NB4 (cell line): ENCODE measurements around the gene PAK1.

Experiments
- MYC ChIP-seq: IDR thresholded peaks from 2 replicates; pipeline ENCODE4 v1.6.1; 2011; ENCODE audit warnings: low read depth, low read length
- POLR2A ChIP-seq: IDR thresholded peaks from 2 replicates; pipeline ENCODE4 v1.6.1; 2011; ENCODE audit warnings: mild to moderate bottlenecking; ENCODE audit not compliant: insufficient read length; ENCODE audit errors: extremely low read depth
- TF ChIP-seq, protein P1 (sequence below): IDR thresholded peaks from one replicate; pipeline ENCODE4 v1.5.1; 2012; ENCODE audit warnings: low read depth, low read length

GRCh38 chr11:77424644-77425043 is 49.2 kb downstream of the PAK1 start:
- TF ChIP-seq, protein P1, sequence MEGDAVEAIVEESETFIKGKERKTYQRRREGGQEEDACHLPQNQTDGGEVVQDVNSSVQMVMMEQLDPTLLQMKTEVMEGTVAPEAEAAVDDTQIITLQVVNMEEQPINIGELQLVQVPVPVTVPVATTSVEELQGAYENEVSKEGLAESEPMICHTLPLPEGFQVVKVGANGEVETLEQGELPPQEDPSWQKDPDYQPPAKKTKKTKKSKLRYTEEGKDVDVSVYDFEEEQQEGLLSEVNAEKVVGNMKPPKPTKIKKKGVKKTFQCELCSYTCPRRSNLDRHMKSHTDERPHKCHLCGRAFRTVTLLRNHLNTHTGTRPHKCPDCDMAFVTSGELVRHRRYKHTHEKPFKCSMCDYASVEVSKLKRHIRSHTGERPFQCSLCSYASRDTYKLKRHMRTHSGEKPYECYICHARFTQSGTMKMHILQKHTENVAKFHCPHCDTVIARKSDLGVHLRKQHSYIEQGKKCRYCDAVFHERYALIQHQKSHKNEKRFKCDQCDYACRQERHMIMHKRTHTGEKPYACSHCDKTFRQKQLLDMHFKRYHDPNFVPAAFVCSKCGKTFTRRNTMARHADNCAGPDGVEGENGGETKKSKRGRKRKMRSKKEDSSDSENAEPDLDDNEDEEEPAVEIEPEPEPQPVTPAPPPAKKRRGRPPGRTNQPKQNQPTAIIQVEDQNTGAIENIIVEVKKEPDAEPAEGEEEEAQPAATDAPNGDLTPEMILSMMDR, result no peak
- TF ChIP-seq POLR2A (no peak), MYC (no peak)
